Stimulated activated CD4-positive, alpha-beta T cell treated with anti-CD3 and anti-CD28 coated beads, TNF-alpha, amount 100 ng/mL, for 1 hour (primary cell): ENCODE measurements around the gene PHEX.

Source experiments
- DNase-seq, 3 donors: peaks; one replicate each; pipeline ENCODE4 v3.0.0-alpha.2; 2020; ENCODE audit warnings: low read depth in 3 of 3, low spot score in 1 of 3

The PHEX gene

GRCh38 chrX:22032084-22032483 lies at the start of gene PHEX:
PHEX (plus strand) TSS chrX:22032325; CDS start chrX:22033006, 681 bp downstream.
- DNase-seq = no peak

GRCh38 chrX:21985332-21985777 lies 46.8 kb upstream of the PHEX start:
- DNase-seq = peak in 2 of 3 donors; percentile 35 to 40

DNA sequence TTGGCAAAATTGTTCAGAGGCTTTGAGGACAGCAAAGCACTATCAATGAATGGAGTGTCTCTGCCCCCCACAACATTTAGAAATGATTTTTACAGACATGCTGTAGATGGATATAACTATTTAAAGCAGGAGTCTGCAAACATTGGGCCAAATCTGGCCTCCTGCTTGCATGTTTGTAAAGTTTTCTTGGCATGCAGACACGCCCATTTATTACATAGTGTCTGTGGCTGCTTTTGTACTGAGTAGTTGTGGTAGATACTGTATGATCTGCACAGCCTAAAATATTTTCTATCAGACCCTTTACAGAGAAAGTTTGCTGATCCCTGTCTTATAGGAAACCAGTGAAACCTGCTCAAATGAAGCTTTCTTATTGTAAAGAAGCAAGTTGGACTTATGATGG lies 45.5 kb upstream of the PHEX start:
- no peak for DNase-seq

DNA sequence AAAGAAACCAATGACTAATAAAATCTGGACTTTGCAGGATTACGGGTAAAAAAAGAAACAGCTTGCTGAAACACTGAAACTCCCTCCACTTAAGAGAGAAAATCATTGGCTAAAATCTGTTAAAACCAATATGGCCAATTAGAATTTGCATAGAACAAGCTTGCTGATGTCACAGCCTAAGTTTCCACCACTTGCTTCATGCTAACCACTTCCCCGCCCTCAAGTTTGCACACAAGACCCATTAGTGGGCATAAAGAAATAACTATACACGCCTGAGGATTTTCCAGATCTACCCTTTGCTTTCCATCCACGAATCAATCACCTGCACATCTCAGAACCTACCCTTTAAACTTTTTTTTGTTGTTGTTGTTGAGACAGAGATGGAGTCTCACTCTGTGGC lies 42.7 kb upstream of the PHEX start:
- DNase-seq = no peak

GRCh38 chrX:21990832-21991231 lies 41.3 kb upstream of the PHEX start:
- no peak for DNase-seq

- no peak for DNase-seq
Observed at GRCh38 chrX:21991504-21991903, 40.6 kb upstream of the PHEX start.

DNA sequence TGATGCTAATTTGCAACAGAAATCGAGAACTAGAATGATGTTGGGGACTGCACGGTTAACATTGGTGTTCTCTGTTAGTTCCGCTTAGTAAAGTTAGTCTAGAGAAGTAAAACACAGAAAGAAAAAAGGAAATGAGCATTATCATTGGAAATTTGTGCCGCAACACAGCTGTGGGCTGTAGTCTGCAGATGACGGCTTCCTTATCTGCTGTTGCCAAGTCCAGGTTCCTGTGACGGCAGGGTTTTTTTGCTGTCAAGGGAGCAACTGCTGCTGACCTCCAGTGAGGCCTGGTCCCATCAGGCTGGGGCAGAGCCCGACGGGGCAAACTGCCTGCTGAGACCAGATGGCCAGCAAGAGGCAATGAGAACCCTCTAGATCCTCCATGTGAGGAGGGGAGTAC lies 38.9 kb upstream of the PHEX start:
- DNase-seq = no peak

GRCh38 chrX:21996872-21997455 lies 35.2 kb upstream of the PHEX start:
- no peak for DNase-seq

- no peak for DNase-seq
Observed at GRCh38 chrX:21998037-21998436, 34.1 kb upstream of the PHEX start.

DNA sequence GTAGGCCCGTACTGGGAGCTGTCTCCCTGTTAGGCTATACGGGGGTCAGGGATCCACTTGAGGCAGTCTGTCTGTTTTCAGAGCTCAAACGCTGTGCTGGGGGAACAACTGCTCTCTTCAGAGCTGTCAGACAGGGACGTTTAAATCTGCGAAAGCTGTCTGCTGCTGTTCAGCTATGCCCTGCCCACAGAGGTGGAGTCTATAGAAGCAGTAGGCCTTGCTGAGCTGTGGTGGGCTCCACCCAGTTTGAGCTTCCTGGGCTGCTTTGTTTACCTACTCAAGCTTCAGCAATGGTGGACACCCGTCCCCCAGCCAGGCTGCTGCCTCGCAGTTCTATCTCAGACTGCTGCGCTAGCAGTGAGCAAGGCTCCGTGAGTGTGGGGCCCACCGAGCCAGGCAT lies 27.3 kb upstream of the PHEX start:
- DNase-seq = no peak

- DNase-seq = no peak
Observed at GRCh38 chrX:22012051-22012450, 20.1 kb upstream of the PHEX start.

- no peak for DNase-seq
Observed at GRCh38 chrX:22012931-22013330, 19.2 kb upstream of the PHEX start.

DNA sequence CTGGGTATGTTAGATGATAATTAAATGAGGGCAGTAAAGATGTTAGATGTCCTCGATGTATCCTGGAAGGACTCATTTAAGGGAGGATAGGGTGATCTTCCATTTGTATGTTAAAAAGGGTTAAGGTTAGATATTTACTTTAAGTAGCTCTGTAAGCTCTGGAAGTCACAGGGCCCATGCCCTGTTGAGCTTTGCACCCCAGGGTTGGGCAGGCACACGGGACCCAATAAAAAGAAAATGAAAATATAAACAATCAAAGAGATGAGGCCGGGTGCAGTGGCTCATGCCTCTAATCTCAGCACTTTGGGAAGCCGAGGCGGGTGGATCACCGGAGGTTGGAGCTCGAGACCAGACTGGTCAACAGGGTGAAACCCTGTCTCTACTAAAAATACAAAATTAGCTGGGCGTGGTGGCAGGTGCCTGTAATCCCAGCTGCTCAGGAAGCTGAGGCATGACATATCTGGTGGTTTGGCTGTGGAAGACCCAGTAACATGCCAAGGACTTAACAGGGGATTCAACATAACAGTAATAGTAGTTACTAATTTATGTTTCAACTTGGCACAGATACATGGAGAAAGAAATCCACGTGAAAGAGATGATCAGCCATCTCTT lies 16.9 kb upstream of the PHEX start:
- DNase-seq = no peak

- DNase-seq = no peak
Observed at GRCh38 chrX:22021751-22022324, 10.3 kb upstream of the PHEX start.

DNA sequence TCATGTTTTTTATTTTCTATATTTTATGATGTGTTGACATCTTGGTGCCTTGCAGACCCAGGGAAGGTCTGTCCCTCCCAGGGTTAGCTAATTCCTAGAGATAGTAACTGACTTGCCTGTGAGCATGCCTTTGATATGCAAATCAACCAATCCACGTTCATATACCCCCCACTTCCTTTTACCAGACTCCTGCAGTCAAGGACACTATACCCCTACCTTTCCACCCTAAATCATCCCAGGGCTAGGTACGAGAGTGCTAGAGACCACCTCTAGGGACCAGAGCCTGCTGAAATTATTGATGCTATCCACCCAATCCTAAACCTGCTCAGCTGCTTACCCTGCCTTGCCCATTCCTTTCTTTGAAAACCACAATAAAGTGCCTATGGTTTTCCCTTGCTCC lies 7.5 kb upstream of the PHEX start:
- no peak for DNase-seq

DNA sequence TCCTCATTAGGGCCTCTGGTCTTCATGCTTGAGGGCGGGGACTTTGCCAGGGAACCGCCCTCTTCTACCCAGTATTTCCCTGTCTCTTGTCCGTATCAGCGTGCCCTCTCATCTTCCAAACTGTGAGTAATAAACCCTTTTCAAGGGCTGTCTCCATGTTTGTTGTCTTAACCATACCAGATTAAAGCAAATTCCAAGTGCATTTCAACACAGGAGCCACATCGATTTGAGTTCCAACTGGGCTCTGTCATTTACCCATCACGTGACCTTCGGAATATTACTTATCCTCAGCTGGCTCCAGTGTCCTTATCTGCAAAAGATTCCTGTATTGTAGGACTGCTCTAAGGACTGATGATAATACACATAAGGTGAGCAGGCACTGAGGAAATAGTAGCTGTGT lies 6.4 kb upstream of the PHEX start:
- no peak for DNase-seq

DNA sequence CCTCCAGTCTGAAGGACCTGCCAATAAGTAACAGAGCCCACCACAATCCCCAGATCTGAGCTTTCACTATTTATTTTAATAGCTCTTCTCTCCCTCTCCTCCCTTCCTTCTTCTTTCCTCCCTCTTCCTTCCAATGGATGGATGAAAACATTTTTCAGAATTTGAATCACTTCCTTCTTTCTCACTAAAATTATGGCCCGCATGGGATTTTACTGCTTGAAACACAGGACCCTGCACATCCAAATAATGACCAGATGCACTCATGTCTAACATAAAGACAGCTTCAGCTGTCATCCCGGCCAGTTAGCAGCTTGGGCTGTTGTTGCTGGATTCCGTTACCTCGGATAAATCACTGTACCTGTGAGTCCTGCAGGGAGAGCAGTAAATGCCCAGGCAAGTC lies 5.4 kb upstream of the PHEX start:
- DNase-seq = no peak

DNA sequence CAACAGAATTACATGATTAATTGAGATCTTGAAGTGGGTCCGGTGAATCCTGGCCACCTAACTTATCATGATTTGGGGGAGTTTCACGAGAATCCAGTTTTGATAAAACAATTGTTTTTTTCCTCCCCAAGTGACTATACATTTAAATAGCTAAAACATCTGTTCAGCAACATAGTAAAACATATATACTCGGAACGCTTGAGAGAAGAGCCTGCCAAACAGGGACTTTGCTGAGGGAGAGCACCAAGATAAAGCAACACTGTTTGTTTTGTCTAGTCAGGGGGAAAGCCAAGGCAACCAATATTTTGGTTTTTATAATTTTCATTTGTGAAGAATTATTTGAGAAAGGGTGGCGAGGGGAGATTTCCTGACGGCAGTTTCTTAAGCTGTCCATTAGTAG lies 381 bp downstream of the PHEX start:
- DNase-seq = no peak

- DNase-seq = no peak
Observed at GRCh38 chrX:22033818-22034217, 1.7 kb downstream of the PHEX start.

GRCh38 chrX:22035236-22035635 lies 3.1 kb downstream of the PHEX start:
- DNase-seq = no peak

DNA sequence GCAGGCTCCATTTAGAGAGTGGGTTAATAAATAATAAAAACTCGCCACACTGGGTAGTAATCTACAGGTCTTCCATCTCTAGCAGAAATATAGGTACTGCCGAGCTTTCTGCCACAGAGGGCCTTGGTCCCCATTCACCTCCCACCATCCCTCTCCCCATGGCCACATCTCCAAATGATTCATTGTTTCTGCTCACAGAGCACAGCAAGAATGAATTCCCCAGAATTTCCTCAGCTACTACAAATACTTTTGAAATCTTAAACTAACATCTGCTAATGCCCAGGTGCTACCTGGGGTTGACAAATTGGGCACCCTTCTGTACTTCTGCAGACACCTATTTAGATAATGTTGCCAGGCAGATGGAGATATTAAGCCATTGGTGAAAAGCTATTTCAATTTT lies 5.1 kb downstream of the PHEX start:
- no peak for DNase-seq

DNA sequence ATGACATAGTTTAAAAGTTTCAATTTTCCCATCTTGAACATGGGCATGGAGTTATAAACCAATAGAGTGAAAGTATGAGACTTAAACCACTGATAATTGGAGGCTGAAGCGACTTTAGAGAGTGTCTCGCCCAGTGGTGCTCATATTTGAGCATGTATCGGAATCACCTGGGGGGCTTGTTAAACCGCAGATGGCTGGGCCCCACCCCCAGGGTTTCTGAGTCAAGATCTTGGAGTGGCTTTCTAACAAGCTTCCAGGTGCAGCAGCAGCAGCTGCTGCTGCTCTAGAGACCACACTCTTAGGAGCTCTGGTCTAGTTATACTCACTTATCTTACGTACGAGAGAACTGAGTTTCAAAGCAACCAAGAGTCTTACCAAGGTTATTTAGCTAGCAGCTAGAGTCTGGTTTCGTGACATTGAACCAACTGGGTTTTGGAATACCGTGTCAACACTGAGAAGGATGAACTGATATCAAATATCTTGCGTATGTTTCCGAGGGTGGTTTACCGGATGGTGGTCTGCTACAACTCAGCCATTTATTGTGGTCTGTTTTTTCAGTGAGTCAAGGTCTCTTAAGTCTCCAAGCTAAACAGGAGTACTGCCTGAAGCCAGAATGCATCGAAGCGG lies 5.9 kb downstream of the PHEX start:
- DNase-seq = no peak
